ENCODE measurements around the gene LILRA2. TPM values are rescaled to one million over a fixed set of nuclear protein-coding genes. Genes with fewer than 3 reads are reported as not detected.
"Not testable (repeated sequence)": the region's sequence is repeated elsewhere in the genome, so short reads cannot be mapped to it uniquely, and the experiment has no call there.

LILRA2 gene
- total and polyA plus RNA-seq, 3 experiments from 2014 or later = not detected

GRCh38 chr19:54554896-54555295 lies 18.7 kb upstream of the LILRA2 start:
- H3K9me3 ChIP-seq (ENCODE audit: low read length) = no peaks in the 10 kb centered on the region
- H3K27me3 ChIP-seq (ENCODE audit: insufficient read depth, low read length, poor library complexity, severe bottlenecking) = peaks cover under 1% of the 10 kb centered on the region
- H3K36me3 ChIP-seq (ENCODE audit: insufficient read depth, low read length) = no peaks in the 10 kb centered on the region
- Mint-ChIP-seq H3K36me3 (peaks cover 0 to 5% (median 0%) of the 10 kb centered on the region in 3 donors), H3K27ac (no peak overlapping the region), H3K4me3 (no peak overlapping the region), H3K27me3 (peaks cover 14 to 35% of the 10 kb centered on the region in 2 donors), H3K9me3 (peaks cover 0 to 7% (median 0%) of the 10 kb centered on the region in 5 donors), H3K4me1 (peaks cover 15 to 18% (median 16%) of the 10 kb centered on the region in 3 donors)
- CTCF ChIA-PET = no interaction called here
- no peak overlapping the region for H3K4me3 ChIP-seq (ENCODE audit: low read length)
- POLR2A ChIA-PET = no interaction called here
- H3K4me1 ChIP-seq (ENCODE audit: insufficient read depth, low read length) = peaks cover 8% of the 10 kb centered on the region
- H3K27ac ChIP-seq (ENCODE audit: low read depth, low read length) = no peak overlapping the region
- DNase-seq = no peak

GRCh38 chr19:54556194-54556593 lies 17.4 kb upstream of the LILRA2 start:
- H3K36me3 ChIP-seq (ENCODE audit: insufficient read depth, low read length) = no peaks in the 10 kb centered on the region
- peaks cover 8% of the 10 kb centered on the region for H3K4me1 ChIP-seq (ENCODE audit: insufficient read depth, low read length)
- peaks cover 9 to 11% (median 10%) of the 10 kb centered on the region in 3 donors for H3K4me1 Mint-ChIP-seq
- no peak overlapping the region for H3K27ac ChIP-seq (ENCODE audit: low read depth, low read length)
- peaks cover 0 to 5% (median 0%) of the 10 kb centered on the region in 3 donors for H3K36me3 Mint-ChIP-seq
- CTCF ChIA-PET = no interaction called here
- H3K27me3 Mint-ChIP-seq = peaks cover 14 to 36% of the 10 kb centered on the region in 2 donors
- POLR2A ChIA-PET = no interaction called here
- no peak overlapping the region for H3K4me3 Mint-ChIP-seq
- no peak overlapping the region for H3K27ac Mint-ChIP-seq
- no peak overlapping the region for H3K4me3 ChIP-seq (ENCODE audit: low read length)
- H3K9me3 Mint-ChIP-seq = peaks cover 0 to 5% (median 0%) of the 10 kb centered on the region in 5 donors
- DNase-seq = no peak
- no peaks in the 10 kb centered on the region for H3K9me3 ChIP-seq (ENCODE audit: low read length)
- H3K27me3 ChIP-seq (ENCODE audit: insufficient read depth, low read length, poor library complexity, severe bottlenecking) = no peaks in the 10 kb centered on the region

- CTCF ChIA-PET = no interaction called here
- POLR2A ChIA-PET = no interaction called here
- no peaks in the 10 kb centered on the region for H3K36me3 Mint-ChIP-seq
- no peak overlapping the region for H3K27ac ChIP-seq (ENCODE audit: low read depth, low read length)
- H3K4me1 ChIP-seq (ENCODE audit: insufficient read depth, low read length) = no peaks in the 10 kb centered on the region
- H3K4me3 Mint-ChIP-seq = no peak overlapping the region
- H3K4me3 ChIP-seq (ENCODE audit: low read length) = no peak overlapping the region
- no peak for DNase-seq
- no peaks in the 10 kb centered on the region for H3K9me3 ChIP-seq (ENCODE audit: low read length)
- no peaks in the 10 kb centered on the region for H3K4me1 Mint-ChIP-seq
- H3K9me3 Mint-ChIP-seq = peaks cover 0 to 2% (median 0%) of the 10 kb centered on the region in 5 donors
- H3K27me3 Mint-ChIP-seq = peaks cover 13 to 31% of the 10 kb centered on the region in 2 donors
- H3K27ac Mint-ChIP-seq = no peak overlapping the region
- H3K36me3 ChIP-seq (ENCODE audit: insufficient read depth, low read length) = no peaks in the 10 kb centered on the region
- H3K27me3 ChIP-seq (ENCODE audit: insufficient read depth, low read length, poor library complexity, severe bottlenecking) = no peaks in the 10 kb centered on the region
These were observed 15.3 kb upstream of the LILRA2 start for GRCh38 chr19:54558339-54558738.

GRCh38 chr19:54560881-54561385 lies 12.7 kb upstream of the LILRA2 start:
- Mint-ChIP-seq H3K9me3 (peaks cover 0 to 2% (median 0%) of the 10 kb centered on the region in 5 donors), H3K27ac (no peak overlapping the region), H3K4me3 (peak overlapping the region in 1 of 7 donors; percentile 24), H3K4me1 (no peaks in the 10 kb centered on the region), H3K27me3 (peaks cover 8 to 27% of the 10 kb centered on the region in 2 donors), H3K36me3 (no peaks in the 10 kb centered on the region)
- no peak overlapping the region for H3K27ac ChIP-seq (ENCODE audit: low read depth, low read length)
- no peaks in the 10 kb centered on the region for H3K27me3 ChIP-seq (ENCODE audit: insufficient read depth, low read length, poor library complexity, severe bottlenecking)
- no peaks in the 10 kb centered on the region for H3K4me1 ChIP-seq (ENCODE audit: insufficient read depth, low read length)
- no peaks in the 10 kb centered on the region for H3K36me3 ChIP-seq (ENCODE audit: insufficient read depth, low read length)
- DNase-seq = no peak
- CTCF ChIA-PET = no interaction called here
- no peak overlapping the region for H3K4me3 ChIP-seq (ENCODE audit: low read length)
- H3K9me3 ChIP-seq (ENCODE audit: low read length) = no peaks in the 10 kb centered on the region
- POLR2A ChIA-PET = no interaction called here

- CTCF ChIA-PET = no interaction called here
- no peaks in the 10 kb centered on the region for H3K36me3 ChIP-seq (ENCODE audit: insufficient read depth, low read length)
- POLR2A ChIA-PET = no interaction called here
- H3K27ac Mint-ChIP-seq = no peak overlapping the region
- no peak overlapping the region for H3K27ac ChIP-seq (ENCODE audit: low read depth, low read length)
- H3K9me3 Mint-ChIP-seq = peaks cover 0 to 2% (median 0%) of the 10 kb centered on the region in 5 donors
- H3K4me1 Mint-ChIP-seq = no peaks in the 10 kb centered on the region
- H3K4me3 Mint-ChIP-seq = no peak overlapping the region
- H3K4me3 ChIP-seq (ENCODE audit: low read length) = no peak overlapping the region
- no peaks in the 10 kb centered on the region for H3K9me3 ChIP-seq (ENCODE audit: low read length)
- H3K27me3 ChIP-seq (ENCODE audit: insufficient read depth, low read length, poor library complexity, severe bottlenecking) = no peaks in the 10 kb centered on the region
- peaks cover 8 to 24% of the 10 kb centered on the region in 2 donors for H3K27me3 Mint-ChIP-seq
- DNase-seq = no peak
- H3K4me1 ChIP-seq (ENCODE audit: insufficient read depth, low read length) = no peaks in the 10 kb centered on the region
- no peaks in the 10 kb centered on the region for H3K36me3 Mint-ChIP-seq
These were observed 11.8 kb upstream of the LILRA2 start for GRCh38 chr19:54561840-54562239.

GRCh38 chr19:54563206-54563605 lies 10.4 kb upstream of the LILRA2 start:
- H3K36me3 ChIP-seq (ENCODE audit: insufficient read depth, low read length); DNase-seq; POLR2A ChIA-PET; H3K4me1 ChIP-seq (ENCODE audit: insufficient read depth, low read length); H3K9me3 Mint-ChIP-seq; H3K4me1 Mint-ChIP-seq; H3K36me3 Mint-ChIP-seq; H3K27ac ChIP-seq (ENCODE audit: low read depth, low read length); H3K4me3 Mint-ChIP-seq; H3K9me3 ChIP-seq (ENCODE audit: low read length); H3K4me3 ChIP-seq (ENCODE audit: low read length); H3K27me3 ChIP-seq (ENCODE audit: insufficient read depth, low read length, poor library complexity, severe bottlenecking); H3K27ac Mint-ChIP-seq; CTCF ChIA-PET: not testable (repeated sequence)
- H3K27me3 Mint-ChIP-seq = peaks cover 10 to 22% of the 10 kb centered on the region in 2 donors

GRCh38 chr19:54570316-54570715 lies 3.3 kb upstream of the LILRA2 start:
- Mint-ChIP-seq H3K4me1 (peaks cover 0 to 11% (median 3%) of the 10 kb centered on the region in 3 donors), H3K4me3 (no peak overlapping the region), H3K36me3 (no peaks in the 10 kb centered on the region), H3K27me3 (peaks cover 24 to 49% of the 10 kb centered on the region in 2 donors), H3K9me3 (no peaks in the 10 kb centered on the region), H3K27ac (no peak overlapping the region)
- Histone ChIP-seq H3K27me3 (ENCODE audit: insufficient read depth, low read length, poor library complexity, severe bottlenecking) (peaks cover 5% of the 10 kb centered on the region), H3K36me3 (ENCODE audit: insufficient read depth, low read length) (no peaks in the 10 kb centered on the region), H3K4me3 (ENCODE audit: low read length) (no peak overlapping the region), H3K9me3 (ENCODE audit: low read length) (no peaks in the 10 kb centered on the region), H3K27ac (ENCODE audit: low read depth, low read length) (no peak overlapping the region), H3K4me1 (ENCODE audit: insufficient read depth, low read length) (no peaks in the 10 kb centered on the region)
- ChIA-PET POLR2A (no interaction called here), CTCF (no interaction called here)
- DNase-seq = no peak

GRCh38 chr19:54571715-54572615 lies 1.6 kb upstream of the LILRA2 start:
- H3K36me3 ChIP-seq (ENCODE audit: insufficient read depth, low read length); H3K4me1 ChIP-seq (ENCODE audit: insufficient read depth, low read length); H3K9me3 ChIP-seq (ENCODE audit: low read length); H3K36me3 Mint-ChIP-seq; H3K9me3 Mint-ChIP-seq; POLR2A ChIA-PET; H3K27me3 ChIP-seq (ENCODE audit: insufficient read depth, low read length, poor library complexity, severe bottlenecking); H3K27ac ChIP-seq (ENCODE audit: low read depth, low read length); DNase-seq; H3K4me3 Mint-ChIP-seq; H3K4me3 ChIP-seq (ENCODE audit: low read length); CTCF ChIA-PET: not testable (repeated sequence)
- peak overlapping the region in 2 of 8 donors; percentile 3 to 61 for H3K27ac Mint-ChIP-seq
- peaks cover 28 to 42% of the 10 kb centered on the region in 2 donors for H3K27me3 Mint-ChIP-seq
- H3K4me1 Mint-ChIP-seq = peaks cover 0 to 11% (median 3%) of the 10 kb centered on the region in 3 donors

All from CD8-positive, alpha-beta memory T cell (primary cell).